GM18861 (cell line): ENCODE results near the gene SLC25A5.
"Not testable (repeated sequence)": the region's sequence is repeated elsewhere in the genome, so short reads cannot be mapped to it uniquely, and the experiment has no call there.

Source experiments
- ATAC-seq: cut with Tn5 transposase; IDR thresholded peaks from one replicate; pipeline ENCODE4 v1.9.1; 2021; ENCODE audit not compliant: unreplicated experiment

The SLC25A5 gene

GRCh38 chrX:119467842-119468550 lies at the start of gene SLC25A5:
TSS of gene SLC25A5 (plus strand) at chrX:119468444. CDS start at chrX:119468516, 72 bp downstream.
- ATAC-seq = peak; percentile 77

DNA sequence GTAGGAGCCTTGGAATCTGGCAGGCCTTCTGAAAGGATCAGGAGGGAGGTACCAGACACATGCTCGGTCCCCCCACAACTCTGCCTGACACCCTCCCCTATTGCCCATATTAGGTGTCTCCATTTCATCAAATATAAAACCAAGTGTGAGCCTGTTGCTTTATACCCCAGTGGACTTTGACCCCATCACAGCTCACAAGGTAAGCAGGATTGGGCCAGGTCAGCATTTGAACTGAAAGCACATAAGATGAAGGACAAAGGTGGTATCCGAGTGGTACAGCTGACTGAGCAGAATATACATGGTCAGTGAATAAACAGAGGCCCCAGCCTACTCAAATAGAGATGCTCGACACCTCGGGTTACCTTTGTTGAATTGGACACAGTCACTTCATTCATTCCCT lies 49.1 kb upstream of the SLC25A5 start:
- no peak for ATAC-seq

DNA sequence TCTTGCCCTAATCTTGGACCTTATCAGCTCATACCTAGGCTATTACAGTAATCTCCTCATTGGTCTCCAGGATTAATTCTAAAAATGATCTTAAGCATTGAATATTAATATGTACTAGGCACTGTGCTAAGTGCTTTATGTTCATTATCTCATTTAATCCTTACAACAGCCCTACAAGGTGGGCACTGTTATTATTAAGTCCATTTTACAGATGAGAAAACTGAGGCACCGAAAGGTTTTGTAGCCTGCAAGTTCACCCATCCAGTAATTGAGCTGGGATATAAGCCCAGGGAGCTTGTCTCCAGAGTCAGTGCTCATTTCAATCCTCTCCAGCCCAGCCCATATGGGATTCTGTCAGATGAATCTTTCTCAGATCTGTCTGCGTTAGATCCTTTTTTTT lies 48.3 kb upstream of the SLC25A5 start:
- ATAC-seq = no peak

GRCh38 chrX:119421016-119421705 lies 47.1 kb upstream of the SLC25A5 start:
- ATAC-seq = no peak

GRCh38 chrX:119423631-119424030 lies 44.6 kb upstream of the SLC25A5 start:
- no peak for ATAC-seq

- no peak for ATAC-seq
Observed at GRCh38 chrX:119424999-119425398, 43.2 kb upstream of the SLC25A5 start.

DNA sequence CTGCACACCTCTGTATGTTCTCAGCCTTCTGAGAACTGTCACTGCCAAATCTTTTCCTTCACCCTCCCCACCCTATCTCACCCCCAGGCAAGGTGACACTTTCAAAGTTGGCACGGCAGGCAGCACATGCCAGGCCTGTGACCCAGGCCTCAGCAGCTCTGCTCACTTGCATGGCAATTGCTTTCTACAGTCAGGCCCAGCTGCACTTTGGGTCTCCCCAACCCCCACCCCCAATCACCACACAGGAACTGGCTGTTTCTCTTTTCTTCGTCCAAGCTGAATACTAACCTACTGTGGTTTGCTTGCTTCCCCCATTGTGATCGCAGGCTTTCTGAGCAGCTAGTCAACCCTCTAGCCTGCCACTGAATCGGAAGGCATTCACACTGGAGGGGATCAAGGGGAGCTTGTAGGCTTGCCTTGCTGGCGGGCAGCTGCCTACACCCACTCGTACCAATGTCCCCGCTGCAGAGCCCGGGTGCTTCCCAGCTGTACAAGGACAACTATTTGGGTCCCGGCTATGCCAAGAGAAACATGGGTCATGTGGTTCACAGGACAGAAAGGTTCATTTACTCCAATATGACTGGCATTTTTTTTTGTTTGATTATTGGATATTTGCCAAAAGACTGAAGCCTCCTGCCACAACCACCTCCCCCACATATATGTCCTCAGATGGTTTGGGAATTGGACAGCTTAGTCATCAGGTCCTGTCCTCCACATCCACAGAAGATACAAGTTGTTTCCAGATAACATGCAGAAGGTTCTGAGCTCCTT lies 41.0 kb upstream of the SLC25A5 start:
- ATAC-seq = peak; percentile 72

GRCh38 chrX:119427795-119428185 lies 40.5 kb upstream of the SLC25A5 start:
- ATAC-seq = no peak

- no peak for ATAC-seq
Observed at GRCh38 chrX:119429471-119429870, 38.8 kb upstream of the SLC25A5 start.

- not testable (repeated sequence) for ATAC-seq
Observed at GRCh38 chrX:119441295-119441694, 26.9 kb upstream of the SLC25A5 start.

- ATAC-seq = no peak
Observed at GRCh38 chrX:119442286-119442685, 26.0 kb upstream of the SLC25A5 start.

DNA sequence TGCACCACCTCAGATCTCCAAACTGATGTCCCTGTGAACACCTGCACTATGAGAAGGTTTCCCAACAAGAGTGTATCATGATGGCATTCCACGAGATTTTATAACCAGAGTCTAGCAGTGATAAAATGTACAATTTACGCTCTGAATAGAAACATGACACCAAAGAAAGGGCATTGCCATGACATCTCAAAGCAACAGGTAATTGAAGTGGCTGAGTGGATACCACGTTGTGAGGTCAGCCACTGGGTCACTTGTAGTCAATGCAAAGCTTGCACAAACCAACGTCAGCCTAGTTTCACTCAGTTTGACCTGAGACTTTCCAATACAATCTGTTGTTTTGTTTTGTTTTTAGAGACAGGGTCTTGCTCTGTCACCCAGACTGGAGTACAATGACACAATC lies 15.0 kb upstream of the SLC25A5 start:
- ATAC-seq = no peak

DNA sequence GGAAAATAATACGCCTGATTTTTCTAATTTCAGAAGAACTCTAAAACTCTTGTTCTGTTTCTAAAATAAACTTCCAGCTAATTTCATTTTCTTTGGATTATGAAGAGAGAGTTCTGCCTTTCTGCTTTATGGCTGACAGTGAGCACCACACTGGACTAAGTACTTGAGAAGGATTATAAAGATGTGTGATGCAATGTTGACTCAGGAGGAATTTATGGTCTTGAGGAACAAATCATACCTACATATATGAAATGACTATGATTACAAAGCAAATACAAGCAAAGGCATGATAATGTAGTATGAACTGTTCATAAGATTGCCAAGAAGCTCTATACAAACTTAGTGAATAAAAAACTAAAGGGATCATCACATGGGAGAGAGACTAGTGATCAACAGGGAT lies 13.0 kb upstream of the SLC25A5 start:
- ATAC-seq = no peak

- ATAC-seq = no peak
Observed at GRCh38 chrX:119459181-119459580, 9.1 kb upstream of the SLC25A5 start.

- ATAC-seq = no peak
Observed at GRCh38 chrX:119465555-119465954, 2.7 kb upstream of the SLC25A5 start.

GRCh38 chrX:119466970-119467369 lies 1.3 kb upstream of the SLC25A5 start:
- ATAC-seq = no peak

DNA sequence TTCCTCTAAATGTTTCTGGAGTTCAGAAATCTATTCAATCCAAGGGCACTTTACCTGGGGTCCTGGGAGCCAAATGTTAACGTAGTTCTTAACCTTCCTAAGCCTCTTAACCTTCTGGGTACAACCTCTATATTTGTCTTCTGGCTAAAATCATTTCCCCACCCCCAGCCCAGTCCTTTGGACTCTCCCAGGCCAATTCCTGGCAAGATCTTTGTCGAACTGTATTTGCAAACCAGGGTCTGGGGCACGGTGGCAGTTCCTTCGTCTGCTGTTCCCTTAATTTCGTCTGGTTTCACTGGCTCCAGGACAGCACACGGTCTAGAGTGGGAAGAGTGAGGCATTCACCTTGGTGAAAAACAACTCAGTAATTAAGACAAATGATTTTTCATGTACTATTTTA lies 811 bp upstream of the SLC25A5 start:
- ATAC-seq = no peak

- peak; percentile 63 for ATAC-seq
Observed at GRCh38 chrX:119468551-119469312, 488 bp downstream of the SLC25A5 start.

DNA sequence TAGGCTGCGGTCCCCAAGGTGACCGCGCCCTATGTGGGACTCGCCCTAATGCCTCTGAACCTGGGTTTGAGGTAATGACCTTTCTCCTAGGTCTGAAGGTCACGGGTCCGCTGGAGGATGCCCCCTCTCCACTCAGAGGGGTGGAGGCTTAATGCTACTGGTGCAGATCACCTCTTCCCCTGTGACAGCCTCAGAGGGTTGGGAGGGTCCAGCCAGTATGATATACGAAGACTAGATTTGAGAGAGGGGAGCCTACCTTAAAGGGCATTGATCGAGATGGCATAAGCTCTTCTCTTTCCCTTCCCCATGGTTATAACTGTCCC lies 1.0 kb downstream of the SLC25A5 start:
- no peak for ATAC-seq

DNA sequence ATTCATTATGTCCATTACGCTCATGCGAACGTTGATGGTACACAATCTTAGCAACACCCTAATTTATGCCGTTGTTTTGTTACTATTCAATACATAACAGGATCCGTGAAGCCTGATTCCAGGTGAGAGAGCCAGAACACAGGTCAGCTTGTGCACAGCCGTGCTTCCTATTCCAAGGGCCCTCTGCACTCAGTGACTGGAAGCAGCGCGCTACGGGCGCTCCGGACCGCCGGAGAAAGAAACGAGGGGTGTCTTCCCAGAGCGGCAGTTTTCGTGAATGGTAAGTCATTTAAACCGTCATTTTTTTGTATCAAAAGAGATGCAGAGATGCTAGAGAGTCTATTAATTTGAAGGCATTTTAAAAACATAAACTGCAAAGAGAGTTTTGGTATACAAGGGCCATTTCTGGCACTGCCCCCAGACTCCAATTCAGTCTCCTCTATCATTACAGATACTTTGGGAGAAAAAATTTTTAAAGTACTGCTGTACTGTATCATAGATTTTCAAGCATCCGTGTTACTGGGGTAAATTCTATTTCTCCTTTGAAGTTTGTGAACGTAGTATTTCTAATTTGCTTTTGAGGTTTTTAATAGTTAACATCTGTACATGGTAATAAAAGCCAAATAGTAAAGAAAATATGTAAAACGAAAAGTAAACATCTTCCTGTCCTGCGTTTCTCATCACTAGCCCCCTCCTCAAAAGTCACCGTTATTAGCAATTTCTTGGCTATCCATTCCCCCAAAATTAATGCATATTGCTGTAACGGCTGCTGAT lies 6.6 kb downstream of the SLC25A5 start:
- ATAC-seq = no peak
